ENCODE measurements around the gene RNF7.

Gene RNF7

GRCh38 chr3:141735770-141736465 is 2.2 kb upstream of the RNF7 start:
- Histone ChIP-seq H3K27ac (no peak overlapping the region), H3K4me3 (no peak overlapping the region)
- TF ChIP-seq CTCF (IDR thresholded peaks at IDR 0.05): no peak
- DNase-seq (ENCODE audit: low spot score): no peak

GRCh38 chr3:141737093-141737492 is 1.0 kb upstream of the RNF7 start:
- H3K27ac ChIP-seq: no peak overlapping the region
- no peak for TF ChIP-seq CTCF (IDR thresholded peaks at IDR 0.05)
- no peak overlapping the region for H3K4me3 ChIP-seq
- no peak for DNase-seq (ENCODE audit: low spot score)

- no peak for TF ChIP-seq CTCF (IDR thresholded peaks at IDR 0.05)
- DNase-seq (ENCODE audit: low spot score): no peak
- H3K27ac ChIP-seq: peak overlapping the region; percentile 91 to 92
- peak overlapping the region; percentile 86 for H3K4me3 ChIP-seq
Measured at GRCh38 chr3:141737678-141738021, 448 bp upstream of the RNF7 start.

- no peak for TF ChIP-seq CTCF (IDR thresholded peaks at IDR 0.05)
- peak overlapping the region; percentile 91 to 92 for H3K27ac ChIP-seq
- H3K4me3 ChIP-seq: peak overlapping the region; percentile 86
- DNase-seq (ENCODE audit: low spot score): no peak
Measured at GRCh38 chr3:141738891-141739363, 829 bp downstream of the RNF7 start.

GRCh38 chr3:141739731-141740130 is 1.6 kb downstream of the RNF7 start:
- Histone ChIP-seq H3K4me3 (peak overlapping the region; percentile 86), H3K27ac (peak overlapping the region in 1 of 2 donors; percentile 92)
- DNase-seq (ENCODE audit: low spot score): no peak
- TF ChIP-seq CTCF (IDR thresholded peaks at IDR 0.05): no peak

- no peak for DNase-seq (ENCODE audit: low spot score)
- TF ChIP-seq CTCF (IDR thresholded peaks at IDR 0.05): no peak
- no peak overlapping the region for H3K27ac ChIP-seq
- no peak overlapping the region for H3K4me3 ChIP-seq
Measured at GRCh38 chr3:141740349-141740748, 2.3 kb downstream of the RNF7 start.

- Histone ChIP-seq H3K4me3 (no peak overlapping the region), H3K27ac (no peak overlapping the region)
- no peak for DNase-seq (ENCODE audit: low spot score)
- TF ChIP-seq CTCF (IDR thresholded peaks at IDR 0.05): no peak
Measured at GRCh38 chr3:141743305-141743704, 5.2 kb downstream of the RNF7 start.

All from coronary artery (tissue), 2 donors.